GM21528 (cell line): ENCODE measurements around the gene PDK2.
A peak's percentile ranks its signal among the peaks of the same experiment; 100 is the strongest.

Experiments
- ATAC-seq: cut with Tn5 transposase; IDR thresholded peaks from one replicate; pipeline ENCODE4 v1.9.1; 2021; ENCODE audit warnings: mild to moderate bottlenecking, moderate library complexity; ENCODE audit not compliant: unreplicated experiment, low FRiP score

Gene PDK2

GRCh38 chr17:50094753-50095619 is at the start of gene PDK2:
TSS of gene PDK2 (plus strand) at chr17:50095351. CDS start at chr17:50095436, 85 bp downstream.
- peak; percentile 81 for ATAC-seq

GRCh38 chr17:50046179-50046578 is 49.0 kb upstream of the PDK2 start:
- no peak for ATAC-seq

GRCh38 chr17:50046667-50047066 is 48.5 kb upstream of the PDK2 start:
- no peak for ATAC-seq

GRCh38 chr17:50047083-50047482 is 48.1 kb upstream of the PDK2 start:
- ATAC-seq = no peak

GRCh38 chr17:50047488-50048126 is 47.5 kb upstream of the PDK2 start:
- ATAC-seq = no peak

GRCh38 chr17:50048146-50048720 is 46.9 kb upstream of the PDK2 start:
- ATAC-seq = no peak

- ATAC-seq = no peak
These were observed 46.2 kb upstream of the PDK2 start for GRCh38 chr17:50048988-50049387.

- ATAC-seq = no peak
These were observed 45.5 kb upstream of the PDK2 start for GRCh38 chr17:50049636-50050035.

GRCh38 chr17:50050431-50051032 is 44.6 kb upstream of the PDK2 start:
- no peak for ATAC-seq

- no peak for ATAC-seq
These were observed 44.0 kb upstream of the PDK2 start for GRCh38 chr17:50051082-50051576.

GRCh38 chr17:50051606-50052005 is 43.5 kb upstream of the PDK2 start:
- ATAC-seq = no peak

GRCh38 chr17:50052241-50052796 is 42.8 kb upstream of the PDK2 start:
- ATAC-seq = no peak

- ATAC-seq = no peak
These were observed 42.1 kb upstream of the PDK2 start for GRCh38 chr17:50052822-50053653.

GRCh38 chr17:50053654-50053960 is 41.5 kb upstream of the PDK2 start:
- ATAC-seq = no peak

- no peak for ATAC-seq
These were observed 40.1 kb upstream of the PDK2 start for GRCh38 chr17:50055055-50055425.

- ATAC-seq = peak; percentile 42
These were observed 39.5 kb upstream of the PDK2 start, which contains the start of gene ITGA3 for GRCh38 chr17:50055426-50056216. TSS of gene ITGA3 (plus strand) at chr17:50056110. CDS start at chr17:50056440, 330 bp downstream.

GRCh38 chr17:50056217-50056960 is 38.8 kb upstream of the PDK2 start:
- ATAC-seq = peak; percentile 48

GRCh38 chr17:50056961-50057330 is 38.2 kb upstream of the PDK2 start:
- no peak for ATAC-seq
